Left hindlimb (tissue), 1 donor: ENCODE data around the gene PXDN.
"Not testable (repeated sequence)": the region's sequence is repeated elsewhere in the genome, so short reads cannot be mapped to it uniquely, and the experiment has no call there.

ENCODE experiments used
- DNase-seq: peaks from one replicate; pipeline ENCODE4 v3.0.0-alpha.2; 2018

Gene PXDN

GRCh38 chr2:1625281-1626001, 118.9 kb downstream of the PXDN start:
- DNase-seq, result peak; percentile 27

DNA sequence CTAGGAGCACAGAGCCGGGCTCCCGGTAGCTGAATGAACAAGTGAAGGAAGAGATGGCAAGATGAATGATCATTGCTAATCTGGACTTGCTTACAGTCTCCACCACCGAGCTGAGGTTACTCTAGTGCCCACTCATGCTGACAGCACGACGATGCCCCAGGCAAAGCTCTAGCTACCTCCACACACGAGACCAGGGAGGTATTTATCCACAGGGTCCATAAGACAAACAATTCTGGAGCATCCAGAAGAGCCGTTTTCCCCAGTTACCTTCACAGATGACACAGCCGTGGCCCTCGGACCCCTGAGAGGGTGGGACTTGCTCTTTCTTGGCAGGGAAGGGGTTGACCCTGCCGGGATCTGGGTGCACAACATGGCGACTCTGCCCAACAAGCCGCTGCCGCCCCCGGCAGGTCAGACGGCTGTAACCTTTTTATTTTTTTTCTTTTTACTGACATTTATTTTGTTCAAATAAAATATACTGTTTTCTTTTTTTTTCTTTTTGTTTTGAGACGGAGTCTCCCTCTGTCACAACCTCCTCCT, 120.3 kb downstream of the PXDN start:
- DNase-seq, result peak; percentile 7

- no peak for DNase-seq
Measured at GRCh38 chr2:1622521-1623200, 121.7 kb downstream of the PXDN start.

- not testable (repeated sequence) for DNase-seq
Measured at GRCh38 chr2:1621976-1622375, 122.3 kb downstream of the PXDN start.

GRCh38 chr2:1621501-1621900, 122.8 kb downstream of the PXDN start:
- peak; percentile 1 for DNase-seq

GRCh38 chr2:1621041-1621440, 123.3 kb downstream of the PXDN start:
- DNase-seq, result peak; percentile 9

GRCh38 chr2:1620081-1620480, 124.2 kb downstream of the PXDN start:
- peak; percentile 6 for DNase-seq

DNA sequence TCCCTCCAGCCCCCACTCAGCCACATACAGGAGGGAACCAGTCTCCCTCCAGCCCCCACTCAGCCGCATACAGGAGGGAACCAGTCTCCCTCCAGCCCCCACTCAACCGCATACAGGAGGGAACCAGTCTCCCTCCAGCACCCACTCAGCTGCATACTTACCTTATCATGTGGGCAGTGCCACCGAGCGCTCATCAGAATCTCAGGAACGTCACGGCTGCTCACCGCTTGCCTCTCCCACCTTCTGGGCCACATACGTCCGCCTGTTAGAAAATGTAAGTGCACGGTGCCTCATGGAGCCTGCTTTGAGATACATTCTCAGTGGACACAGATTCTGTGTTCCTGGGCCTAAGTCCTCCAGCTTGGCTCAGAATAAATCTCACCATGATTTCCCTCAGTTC, 124.8 kb downstream of the PXDN start:
- DNase-seq, result no peak

DNA sequence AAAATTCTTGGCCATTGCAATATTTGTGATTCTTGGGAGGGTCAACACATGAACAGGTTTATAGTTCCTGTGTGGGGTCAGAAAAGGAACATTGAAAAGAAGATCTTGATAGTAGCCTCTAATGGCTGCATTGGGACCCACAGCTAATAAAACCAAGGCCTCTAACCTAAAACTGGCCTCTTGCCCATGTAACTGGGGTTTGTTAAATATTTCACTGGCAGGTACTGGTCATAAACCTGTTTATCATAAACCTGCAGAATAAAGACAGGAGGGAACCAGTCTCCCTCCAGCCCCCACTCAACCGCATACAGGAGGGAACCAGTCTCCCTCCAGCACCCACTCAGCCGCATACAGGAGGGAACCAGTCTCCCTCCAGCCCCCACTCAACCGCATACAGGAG, 125.3 kb downstream of the PXDN start:
- DNase-seq, result no peak

- no peak for DNase-seq
Measured at GRCh38 chr2:1618191-1618961, 125.9 kb downstream of the PXDN start.

GRCh38 chr2:1617425-1618021, 126.8 kb downstream of the PXDN start:
- DNase-seq, result no peak

DNA sequence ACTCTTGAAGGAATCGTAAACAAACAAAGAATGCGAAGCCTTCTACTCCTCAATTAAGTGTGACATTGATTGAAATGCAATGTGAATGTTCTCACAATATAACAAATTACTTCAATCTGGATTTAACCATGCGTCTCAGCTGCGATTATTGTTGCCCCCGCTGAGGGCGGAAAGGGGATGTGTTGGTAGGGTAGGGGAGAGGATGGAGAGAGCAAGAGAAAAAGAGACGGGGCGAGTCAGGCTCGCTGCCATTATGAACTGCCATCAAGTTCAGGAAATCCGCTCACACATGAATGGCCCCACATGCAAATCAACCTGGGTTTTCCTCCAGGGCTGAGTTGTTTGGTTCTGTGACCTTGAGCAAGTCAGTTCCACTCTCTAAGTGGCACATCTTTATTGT, 129.8 kb downstream of the PXDN start:
- DNase-seq, result no peak

DNA sequence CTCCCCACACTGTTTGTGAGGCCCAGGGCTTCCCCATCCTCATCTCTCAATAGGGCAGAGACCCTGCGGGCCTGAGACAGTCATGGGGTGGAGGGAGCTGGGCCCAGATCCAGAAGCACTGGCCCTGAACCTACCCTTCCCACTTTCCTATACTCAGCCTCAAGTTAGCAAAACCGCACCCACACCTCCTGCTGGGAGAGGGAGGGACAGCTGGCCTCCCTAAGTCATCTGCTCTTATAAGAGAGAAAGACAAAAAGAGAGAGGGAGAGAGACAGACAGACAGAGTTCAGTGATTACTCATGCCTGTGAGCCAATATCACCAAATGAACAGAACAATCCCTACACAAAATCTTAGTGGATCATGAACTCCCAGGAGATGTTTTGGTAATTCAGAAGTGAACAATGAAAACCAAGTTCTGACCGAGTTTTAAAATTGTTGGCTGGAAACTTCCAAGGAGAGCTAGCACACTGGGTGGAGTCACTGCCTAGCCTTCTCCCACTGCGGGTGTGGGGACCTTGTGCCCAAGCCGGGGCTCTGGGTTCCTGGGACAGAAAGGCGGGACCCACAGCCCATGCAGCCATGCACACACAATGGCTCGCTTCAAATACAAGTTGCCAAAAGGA, 130.5 kb downstream of the PXDN start:
- DNase-seq, result no peak

GRCh38 chr2:1613078-1613445, 131.3 kb downstream of the PXDN start:
- no peak for DNase-seq

- no peak for DNase-seq
Measured at GRCh38 chr2:1612391-1613077, 131.8 kb downstream of the PXDN start.

GRCh38 chr2:1611886-1612285, 132.4 kb downstream of the PXDN start:
- DNase-seq, result no peak

GRCh38 chr2:1610096-1610485, 134.2 kb downstream of the PXDN start:
- peak; percentile 29 for DNase-seq

DNA sequence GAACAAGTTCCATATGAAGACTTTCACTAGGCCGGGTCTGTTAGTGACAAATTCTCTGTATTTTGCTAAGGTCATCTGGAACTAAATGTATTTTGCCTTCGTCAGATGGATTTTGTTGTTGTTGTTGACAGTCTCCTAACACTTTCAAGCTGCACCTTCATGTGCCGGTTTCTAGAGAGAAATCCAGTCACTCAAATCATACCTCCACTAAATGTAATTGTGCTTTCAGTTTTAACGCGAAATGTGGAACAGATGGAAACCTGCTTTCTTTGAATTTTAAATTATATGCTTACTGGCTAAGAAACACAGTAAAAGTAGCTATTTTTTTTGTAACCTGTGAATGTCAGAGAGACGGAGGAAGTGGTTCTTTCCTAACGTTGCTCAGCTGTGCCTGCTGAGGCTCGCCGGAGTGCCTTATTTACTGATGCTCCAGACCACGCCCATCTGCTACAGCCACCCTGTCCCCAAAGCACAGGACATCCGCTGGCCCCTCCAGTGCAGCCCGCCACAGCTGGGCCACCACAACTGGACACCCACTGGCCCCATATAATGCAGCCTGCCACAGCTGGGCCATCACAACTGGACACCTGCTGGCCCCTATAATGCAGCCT, 134.7 kb downstream of the PXDN start:
- peak; percentile 7 for DNase-seq

DNA sequence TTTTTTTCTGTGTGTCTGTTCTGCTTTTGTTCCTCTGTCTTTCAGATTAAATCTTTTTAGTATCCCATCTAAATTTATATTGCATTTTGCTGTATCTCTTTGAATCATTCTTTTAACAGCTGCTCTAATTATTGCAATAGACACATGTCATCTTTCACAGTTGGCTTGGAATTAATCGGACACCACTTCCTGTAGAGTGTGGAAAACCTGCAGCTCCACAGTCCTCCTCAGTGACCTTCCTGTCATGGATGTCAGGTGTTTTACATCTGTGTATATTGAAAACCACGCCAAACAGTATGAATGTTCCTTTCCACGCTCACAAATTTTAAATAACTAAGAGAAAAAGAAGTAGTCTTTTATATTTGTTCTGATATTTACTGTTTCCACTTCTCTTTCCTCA, 135.3 kb downstream of the PXDN start:
- no peak for DNase-seq

GRCh38 chr2:1607971-1608688, 136.2 kb downstream of the PXDN start:
- peak; percentile 12 for DNase-seq
